IMR-90 (cell line): ENCODE data around the gene IKBIP. TPM values are rescaled to one million over a fixed set of nuclear protein-coding genes. Genes with fewer than 3 reads are reported as not detected.

Experiments
- ATAC-seq: fragments of 200-7000 bp; cut with Tn5 transposase; 2 replicates; pipeline ENCODE4 v1.9.1; 2020; ENCODE audit warnings: low read depth, mild to moderate bottlenecking, moderate library complexity
- BruUV-seq: library from RNA; stranded (reverse); fragments of 400-500 nt; replicated peaks from 2 replicates; lab custom pipeline; 2021; lab: Mats Ljungman, UMichigan
- CTCF ChIA-PET: fragments of 300-600 bp; formaldehyde crosslinking; extraction: SDS; loops from one replicate; lab custom pipeline; 2021; ENCODE audit warnings: antibody characterized with exemption; lab: Yijun Ruan, JAX
- POLR2A ChIA-PET: fragments of 300-600 bp; sonication (Branson Sonifier 250); formaldehyde crosslinking; loops from one replicate; lab custom pipeline; 2022; ENCODE audit warnings: antibody characterized with exemption; ENCODE audit not compliant: unreplicated experiment; lab: Charles Lee
- DNase-seq: peaks from one replicate; pipeline ENCODE4 v3.0.0; 2013
- H2AFZ ChIP-seq: replicated peaks from 2 replicates; pipeline ENCODE3; 2013; ENCODE audit warnings: low read length, mild to moderate bottlenecking; ENCODE audit not compliant: poor library complexity
- H2AK5ac ChIP-seq: 2 replicates; pipeline ENCODE4 v1.6.1; 2013; ENCODE audit warnings: low read depth, low read length, inconsistent platforms
- H2AK9ac ChIP-seq: replicated peaks from 2 replicates; pipeline ENCODE3; 2013; ENCODE audit warnings: mild to moderate bottlenecking, low read depth, low read length, moderate library complexity; ENCODE audit not compliant: poor library complexity
- H2BK120ac ChIP-seq: 2 replicates; pipeline ENCODE4 v1.6.1; 2013; ENCODE audit warnings: low read depth, low read length, inconsistent platforms
- H2BK15ac ChIP-seq: 3 replicates; pipeline ENCODE4 v1.6.1; 2013; ENCODE audit warnings: low read depth, low read length, inconsistent platforms
- H2BK20ac ChIP-seq: 2 replicates; pipeline ENCODE4 v1.6.1; 2013; ENCODE audit warnings: low read depth, mild to moderate bottlenecking, inconsistent platforms, low read length, moderate library complexity
- H2BK5ac ChIP-seq: 2 replicates; pipeline ENCODE4 v1.6.1; 2013; ENCODE audit warnings: mild to moderate bottlenecking, low read depth, low read length, inconsistent platforms; ENCODE audit not compliant: poor library complexity, severe bottlenecking
- H3K14ac ChIP-seq: replicated peaks from 2 replicates; pipeline ENCODE4 v1.6.1; 2013; ENCODE audit warnings: low read depth, low read length, inconsistent platforms
- H3K18ac ChIP-seq: 2 replicates; pipeline ENCODE4 v1.6.1; 2013; ENCODE audit warnings: low read depth, low read length, control low read depth
- H3K23ac ChIP-seq: 2 replicates; pipeline ENCODE4 v1.6.1; 2013; ENCODE audit warnings: low read depth, low read length, inconsistent platforms
- H3K27ac ChIP-seq: 2 replicates; pipeline ENCODE4 v1.5.1; 2013; ENCODE audit warnings: mild to moderate bottlenecking, control low read depth, low read length; ENCODE audit not compliant: insufficient read depth
- H3K27me3 ChIP-seq: 2 replicates; pipeline ENCODE4 v1.6.1; 2013; ENCODE audit warnings: low read length; ENCODE audit not compliant: control insufficient read depth, insufficient read depth
- H3K36me3 ChIP-seq: 2 replicates; pipeline ENCODE4 v1.6.1; 2013; ENCODE audit warnings: low read length, mixed read lengths; ENCODE audit not compliant: control insufficient read depth, insufficient read depth
- H3K4ac ChIP-seq: 2 replicates; pipeline ENCODE4 v1.6.1; 2013; ENCODE audit warnings: low read depth, low read length, inconsistent platforms
- H3K4me1 ChIP-seq: 2 replicates; pipeline ENCODE4 v1.6.1; 2013; ENCODE audit warnings: low read length, mixed read lengths; ENCODE audit not compliant: control insufficient read depth, insufficient read depth
- H3K4me2 ChIP-seq: 2 replicates; pipeline ENCODE4 v1.6.1; 2013; ENCODE audit warnings: low read depth, mild to moderate bottlenecking, control low read depth, low read length, moderate library complexity
- H3K4me3 ChIP-seq: 2 replicates; pipeline ENCODE4 v1.5.1; 2013; ENCODE audit warnings: low read depth, mild to moderate bottlenecking, control low read depth, low read length, moderate library complexity; ENCODE audit not compliant: insufficient read depth
- H3K56ac ChIP-seq: 2 replicates; pipeline ENCODE4 v1.6.1; 2013; ENCODE audit warnings: low read length, inconsistent platforms; ENCODE audit not compliant: insufficient read depth; ENCODE audit errors: extremely low read depth
- H3K79me1 ChIP-seq, 2 experiments: 2 replicates each; pipeline ENCODE4 v1.6.1; 2013; ENCODE audit warnings: low read length in 2 of 2, inconsistent platforms in 1 of 2, low read depth in 1 of 2
- H3K9ac ChIP-seq: 2 replicates; pipeline ENCODE4 v1.6.1; 2013; ENCODE audit warnings: low read depth, low read length, control low read depth
- H3K9me1 ChIP-seq: 2 replicates; pipeline ENCODE4 v1.6.1; 2013; ENCODE audit warnings: low read length, inconsistent platforms; ENCODE audit not compliant: insufficient read depth
- H3K9me3 ChIP-seq: 2 replicates; pipeline ENCODE4 v1.6.1; 2013; ENCODE audit warnings: low read length; ENCODE audit not compliant: control insufficient read depth, insufficient read depth
- H4K20me1 ChIP-seq: 2 replicates; pipeline ENCODE4 v1.6.1; 2013; ENCODE audit warnings: low read length, inconsistent platforms; ENCODE audit not compliant: insufficient read depth
- H4K5ac ChIP-seq: 2 replicates; pipeline ENCODE4 v1.6.1; 2013; ENCODE audit warnings: mild to moderate bottlenecking, low read depth, low read length, control low read depth
- H4K8ac ChIP-seq, 2 experiments: 2 replicates each; pipeline ENCODE4 v1.6.1; 2013; ENCODE audit warnings: low read depth in 2 of 2, low read length in 2 of 2, control low read depth in 1 of 2, inconsistent platforms in 1 of 2
- H4K91ac ChIP-seq: 2 replicates; pipeline ENCODE4 v1.6.1; 2013; ENCODE audit warnings: low read depth, low read length, inconsistent platforms; ENCODE audit not compliant: insufficient read depth
- BHLHE40 ChIP-seq: fragments of 150-350 bp; IDR thresholded peaks from 2 replicates; pipeline ENCODE4 v1.6.1; 2016; ENCODE audit warnings: mild to moderate bottlenecking, low read depth, low read length
- dilution Hi-C: fragments of 300-500 bp; cut with HindIII; formaldehyde crosslinking; loops from one replicate; pipeline ENCODE4 v1.14.3; 2018; ENCODE audit warnings: low sequenced_read_pairs; ENCODE audit not compliant: unreplicated experiment
- in situ Hi-C: fragments of 300-500 bp; cut with MboI; formaldehyde crosslinking; loops from 3 replicates; pipeline ENCODE4 v1.14.3; 2019; ENCODE audit warnings: low sequenced_read_pairs, inconsistent platforms, mixed read lengths
- intact Hi-C: fragments of 100-400 bp; cut with micrococcal nuclease; formaldehyde crosslinking; loops from 2 replicates; pipeline ENCODE4 v1.10.0; 2022
- polyA plus RNA-seq, 3 experiments: library from polyadenylated mRNA; depleted of rRNA; stranded (reverse); fragments of >200 nt; gene quantifications; 2 replicates each; pipeline ENCODE4 v1.2.3, GENCODE V29; 2012; ENCODE audit warnings: low replicate concordance in 1 of 3
- total RNA-seq: library from RNA; depleted of rRNA; stranded (reverse); fragments of >200 nt; gene quantifications from 2 replicates; pipeline ENCODE4 v1.2.3, GENCODE V29; 2012

IKBIP gene
- total and polyA plus RNA-seq, 2 of the 4 experiments (the other 2 are of a cell fraction) = 37.1 to 52.7 TPM

- DNase-seq (no peak), ATAC-seq (no peak)
- Histone ChIP-seq H3K4me1 (peaks cover 2% of the 10 kb centered on the region; the same call in 1 of the 2 replicates), H3K9me3 (no peaks in the 10 kb centered on the region), H3K9ac (no peak overlapping the region), H2BK5ac (no peak overlapping the region), H4K8ac (no peak overlapping the region), H2AK9ac (no peak overlapping the region), H3K9me1 (no peaks in the 10 kb centered on the region), H3K27me3 (no peaks in the 10 kb centered on the region), H3K4me3 (no peak overlapping the region), H3K14ac (no peak overlapping the region), H2BK120ac (no peak overlapping the region), H3K4me2 (no peak overlapping the region), H2BK15ac (no peak overlapping the region), H4K20me1 (no peaks in the 10 kb centered on the region), H3K4ac (no peak overlapping the region), H3K18ac (no peak overlapping the region), H3K79me1 (peaks cover 10 to 19% of the 10 kb centered on the region in 2 experiments; a peak in 3 of 4 replicates), H2BK20ac (no peak overlapping the region), H2AK5ac (no peak overlapping the region), H3K56ac (no peak overlapping the region), H3K36me3 (peaks cover 11% of the 10 kb centered on the region), H4K5ac (no peak overlapping the region), H2AFZ (no peak overlapping the region), H3K27ac (no peak overlapping the region), H4K91ac (no peak overlapping the region), H3K23ac (no peak overlapping the region)
- intact Hi-C loops = no loop called here
- no peak for TF ChIP-seq BHLHE40
- POLR2A ChIA-PET = no interaction called here
- dilution Hi-C loops = no loop called here
- in situ Hi-C loops = no loop called here
- BruUV-seq = no TSS peak
- CTCF ChIA-PET = no interaction called here
Observed at GRCh38 chr12:98691351-98691750, 46.8 kb upstream of the IKBIP start.
